Activated CD8-positive, alpha-beta memory T cell treated with anti-CD3 and anti-CD28 coated beads, Interleukin-2, amount 50 U/mL, for 1 hour (primary cell): ENCODE results near the gene MAD2L2.

ENCODE experiments used
- DNase-seq: peaks from one replicate; pipeline ENCODE4 v3.0.0-alpha.2; 2020; ENCODE audit errors: extremely low read depth

Gene MAD2L2

DNA sequence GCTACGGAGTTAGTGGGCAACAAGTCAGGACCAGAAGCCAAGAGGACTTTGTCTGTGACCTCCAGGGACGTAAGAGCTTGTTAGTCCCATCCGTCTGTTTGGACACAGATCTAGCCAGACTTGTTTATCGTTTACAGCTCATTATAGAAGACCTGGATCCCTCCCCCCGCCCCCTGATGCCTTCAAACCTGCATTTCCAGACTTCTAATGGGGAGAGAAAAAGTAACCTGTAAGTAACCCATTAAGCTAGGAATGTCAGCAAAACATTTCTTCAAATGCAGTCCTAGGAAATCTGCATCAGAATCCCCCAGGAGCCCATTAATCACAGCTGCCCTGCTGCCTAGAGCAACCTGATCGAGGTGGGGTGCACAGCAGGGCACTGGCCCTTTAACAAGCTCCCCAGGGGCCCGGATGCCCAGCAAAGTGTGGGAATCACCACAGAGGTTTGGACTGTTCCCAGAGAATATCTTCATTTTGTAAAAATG, 1.4 kb upstream of the MAD2L2 start:
- no peak for DNase-seq

DNA sequence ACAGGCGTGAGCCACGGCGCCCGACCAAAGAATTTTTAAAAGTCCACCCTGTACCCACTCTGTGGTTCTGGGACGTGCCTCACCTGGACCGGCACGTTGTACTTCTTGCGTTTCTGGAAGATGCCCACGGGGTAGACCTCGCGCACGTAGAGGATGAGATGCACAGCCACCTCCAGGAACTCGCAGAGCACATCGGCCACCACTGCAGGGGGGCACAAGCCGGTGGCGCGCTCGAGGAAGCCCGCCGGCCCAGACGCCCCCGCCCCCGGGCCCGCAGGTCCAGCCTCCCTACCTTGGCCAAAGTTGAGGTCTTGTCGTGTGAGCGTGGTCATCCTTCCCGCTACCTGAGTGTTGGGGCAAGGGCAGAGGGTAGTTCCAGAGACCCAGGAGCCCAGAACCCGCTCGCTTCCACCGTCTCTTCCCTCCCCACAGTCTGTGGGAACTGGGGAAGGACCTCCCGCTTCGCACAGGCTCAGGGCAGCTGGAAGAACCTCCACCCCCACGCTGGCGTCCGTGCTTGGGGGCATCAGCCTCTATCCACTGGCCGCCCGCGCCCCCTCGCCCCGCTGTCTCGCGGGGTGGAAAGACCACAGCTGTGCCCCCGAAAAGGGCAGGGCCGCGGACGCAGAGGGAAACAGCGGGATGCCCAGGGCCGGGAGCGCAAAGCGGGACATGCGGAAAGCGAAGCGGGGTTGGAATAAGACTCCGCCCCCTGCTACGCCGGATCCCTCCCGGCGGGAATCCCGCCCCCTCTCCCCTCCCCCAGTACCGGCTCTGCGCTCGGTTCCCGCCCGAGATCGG, 478 bp downstream of the MAD2L2 start:
- no peak for DNase-seq

DNA sequence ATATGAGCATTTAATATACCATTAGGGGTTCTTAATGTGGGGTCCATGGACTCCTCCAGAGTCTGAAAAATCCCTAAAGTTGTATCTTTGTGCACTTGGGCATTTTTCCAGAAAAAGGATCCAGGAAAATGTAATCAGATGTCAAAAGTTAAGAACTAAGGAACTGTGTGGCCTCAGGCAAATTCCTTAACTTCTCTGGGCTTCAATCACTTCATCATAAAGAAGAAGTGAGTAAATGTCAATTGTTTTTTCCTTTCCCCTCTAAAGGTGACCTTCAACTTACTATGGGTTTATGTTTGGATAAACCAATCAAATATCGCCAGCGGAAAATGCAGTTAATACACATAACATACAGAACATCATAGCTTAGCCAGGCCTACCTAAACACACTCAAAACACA, 2.5 kb downstream of the MAD2L2 start:
- no peak for DNase-seq

DNA sequence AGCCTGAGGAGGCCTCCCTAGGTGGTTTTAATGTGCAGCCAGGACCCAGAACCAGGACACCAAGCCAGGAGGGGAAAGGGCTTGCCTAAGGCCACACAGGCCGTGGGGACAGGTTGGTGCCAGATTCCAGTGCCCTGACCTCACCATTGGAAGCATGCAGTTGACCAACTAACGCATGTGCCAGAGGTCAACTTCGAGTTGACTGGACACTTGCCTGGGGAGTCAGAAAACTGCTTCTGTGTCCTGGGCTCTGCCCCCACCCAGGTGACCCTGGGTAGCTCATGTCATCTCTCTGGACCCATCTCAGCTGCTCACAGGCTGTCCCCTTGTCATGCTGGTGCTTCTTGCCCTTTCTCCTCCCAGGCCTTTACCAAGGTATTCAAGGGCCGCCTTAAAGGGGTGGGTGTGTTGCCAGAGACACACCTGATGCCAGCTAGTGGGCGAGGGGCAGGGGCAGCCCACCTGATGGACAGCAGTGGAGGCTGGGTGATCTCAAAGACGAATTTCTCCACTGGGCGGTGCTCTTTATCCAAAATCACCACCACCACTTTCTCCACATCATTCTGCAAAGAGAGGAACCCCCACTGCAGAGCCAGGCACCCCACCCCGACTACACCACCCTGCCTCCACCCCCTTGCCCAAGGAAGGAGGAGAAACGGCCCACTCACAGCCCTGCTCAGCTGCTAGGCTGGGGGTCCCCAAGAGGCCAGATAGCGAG, 4.4 kb downstream of the MAD2L2 start:
- no peak for DNase-seq

DNA sequence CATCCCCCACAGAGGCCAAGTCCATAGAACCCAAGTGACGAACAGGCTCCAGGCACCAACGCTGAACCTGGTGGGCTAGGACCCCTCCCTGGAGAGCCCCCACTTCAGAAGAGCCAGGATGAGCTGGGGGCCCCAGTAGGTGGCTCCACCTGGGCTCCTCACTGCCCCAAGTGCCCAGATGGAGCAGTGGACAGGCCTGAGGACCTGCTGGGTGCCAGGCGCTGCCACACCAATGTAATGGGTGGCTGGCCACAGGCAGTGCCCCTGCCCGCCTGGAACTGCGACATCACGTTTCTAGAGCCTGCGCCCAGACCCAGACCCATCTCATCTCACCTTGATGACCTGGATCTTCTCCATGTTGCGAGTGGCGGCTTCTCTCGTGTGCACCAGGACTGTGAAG, 5.6 kb downstream of the MAD2L2 start:
- no peak for DNase-seq

DNA sequence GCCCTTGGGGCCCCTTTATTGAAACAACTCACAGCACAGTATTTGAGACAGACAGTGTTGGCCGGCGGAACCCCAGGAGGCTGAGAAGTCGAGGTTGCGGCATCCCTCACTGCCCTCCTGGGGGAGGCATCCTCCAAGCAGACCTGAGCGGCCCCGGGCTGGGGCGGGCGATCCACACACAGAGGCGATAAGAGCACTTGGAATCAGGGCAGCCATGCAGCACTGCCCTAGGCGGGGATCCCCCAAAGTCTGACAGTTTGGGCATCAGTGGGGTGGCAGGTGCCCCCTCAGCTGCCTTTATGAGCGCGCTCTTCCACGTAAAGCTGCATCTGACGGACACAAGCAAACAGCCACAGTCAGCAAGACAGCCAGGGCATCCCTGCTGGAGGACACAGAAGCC, 6.5 kb downstream of the MAD2L2 start:
- no peak for DNase-seq

DNA sequence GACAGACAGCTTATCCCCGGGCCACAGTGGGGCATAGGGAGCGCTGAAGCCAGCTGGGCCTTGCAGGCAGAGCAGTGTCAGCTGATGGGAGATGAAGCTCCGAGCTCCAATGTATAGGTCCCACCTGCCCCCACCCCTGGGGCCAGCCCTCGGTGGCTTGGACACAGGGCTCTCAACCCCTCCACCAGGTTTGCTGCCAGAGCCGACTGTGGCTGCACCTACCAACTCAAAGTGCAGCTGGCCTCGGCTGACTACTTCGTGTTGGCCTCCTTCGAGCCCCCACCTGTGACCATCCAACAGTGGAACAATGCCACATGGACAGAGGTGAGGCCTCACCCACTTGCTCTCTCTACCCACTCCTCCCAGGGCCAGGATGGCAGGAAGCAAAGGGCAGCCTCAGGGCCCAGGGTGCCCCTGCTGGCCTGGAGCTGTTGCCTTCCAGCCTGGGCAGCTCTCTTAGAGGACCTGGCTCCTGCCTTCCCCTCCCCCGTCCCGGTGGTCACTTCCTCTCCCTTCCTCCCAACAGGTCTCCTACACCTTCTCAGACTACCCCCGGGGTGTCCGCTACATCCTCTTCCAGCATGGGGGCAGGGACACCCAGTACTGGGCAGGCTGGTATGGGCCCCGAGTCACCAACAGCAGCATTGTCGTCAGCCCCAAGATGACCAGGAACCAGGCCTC, 7.7 kb downstream of the MAD2L2 start:
- no peak for DNase-seq

DNA sequence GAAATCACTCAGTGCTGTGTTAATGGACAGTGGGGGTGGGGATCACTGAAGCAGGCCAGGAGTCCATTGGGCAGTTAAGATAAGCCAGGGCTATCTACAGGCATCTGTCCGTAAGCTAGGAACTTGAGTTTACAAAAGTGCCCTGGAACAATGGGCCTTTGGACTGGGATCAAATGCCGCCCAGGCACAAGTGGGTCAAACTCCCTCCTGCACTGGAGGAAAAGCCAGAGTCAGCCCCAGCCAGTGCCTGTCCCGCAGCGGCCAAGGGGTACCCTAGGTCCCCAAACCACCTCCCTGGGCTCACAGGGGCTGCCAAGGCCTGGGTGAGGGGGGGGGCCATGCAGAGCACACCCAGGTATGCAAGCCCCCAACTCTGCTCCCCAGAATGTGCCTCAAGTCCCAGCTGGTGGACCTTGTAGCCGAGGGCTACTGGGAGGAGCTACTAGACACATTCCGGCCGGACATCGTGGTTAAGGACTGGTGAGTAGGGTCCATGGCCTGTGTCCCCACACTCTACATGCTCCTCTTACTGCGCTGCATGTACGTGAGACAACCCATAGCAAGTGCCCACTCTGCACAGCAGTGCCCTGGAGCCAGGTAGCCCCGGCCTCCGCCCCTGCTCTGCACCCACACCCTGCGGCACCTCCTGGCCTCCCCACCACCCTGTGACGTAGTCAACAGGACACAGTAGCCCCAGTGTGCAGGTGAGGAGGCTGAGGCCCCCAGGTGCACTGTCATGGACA, 9.2 kb downstream of the MAD2L2 start:
- no peak for DNase-seq

DNA sequence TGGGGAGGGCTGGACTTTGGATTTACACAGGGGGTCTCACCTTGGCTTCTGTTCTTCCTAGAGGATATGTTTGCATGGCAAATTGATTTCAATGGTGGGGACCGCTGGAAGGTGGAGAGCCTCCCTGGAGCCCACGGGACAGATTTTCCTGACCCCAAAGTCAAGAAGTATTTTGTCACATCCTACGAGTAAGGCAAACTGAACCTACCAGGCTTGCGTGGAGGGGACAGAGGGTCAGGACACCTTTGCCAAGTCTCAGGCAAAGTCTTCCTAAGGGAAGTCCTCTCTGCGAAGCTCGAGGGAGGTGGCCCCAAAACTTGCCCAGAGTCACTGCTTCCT, 9.8 kb downstream of the MAD2L2 start:
- DNase-seq = no peak

DNA sequence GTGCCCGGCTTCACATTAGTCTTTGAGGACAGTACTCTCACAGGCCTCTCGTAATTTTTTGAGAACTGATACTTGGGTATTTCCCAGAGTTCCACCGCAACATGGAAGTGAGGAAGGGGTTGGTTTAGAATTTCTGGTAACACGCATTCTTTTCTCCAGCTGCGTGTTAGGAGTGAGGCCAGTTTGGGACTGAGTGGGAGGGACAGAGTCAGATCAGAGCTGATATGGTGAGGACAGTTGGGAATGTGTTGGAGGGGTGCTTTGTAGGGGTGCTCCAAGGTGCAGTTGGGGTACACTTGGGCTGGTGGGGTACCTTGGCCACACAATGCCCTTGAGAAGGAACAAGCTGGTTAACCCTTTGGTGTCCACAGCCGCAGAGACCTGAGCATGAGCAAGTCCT, 10.2 kb downstream of the MAD2L2 start:
- DNase-seq = no peak

DNA sequence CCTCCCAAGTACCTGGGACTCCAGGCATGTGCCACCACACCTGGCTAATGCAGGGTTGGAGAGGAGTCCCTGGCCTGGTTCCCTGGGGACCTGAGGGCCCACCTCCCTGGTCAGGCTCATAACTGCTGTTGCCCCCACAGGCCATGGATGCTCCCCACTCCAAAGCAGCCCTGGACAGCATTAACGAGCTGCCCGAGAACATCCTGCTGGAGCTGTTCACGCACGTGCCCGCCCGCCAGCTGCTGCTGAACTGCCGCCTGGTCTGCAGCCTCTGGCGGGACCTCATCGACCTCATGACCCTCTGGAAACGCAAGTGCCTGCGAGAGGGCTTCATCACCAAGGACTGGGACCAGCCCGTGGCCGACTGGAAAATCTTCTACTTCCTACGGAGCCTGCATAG, 12.4 kb downstream of the MAD2L2 start:
- DNase-seq = no peak

DNA sequence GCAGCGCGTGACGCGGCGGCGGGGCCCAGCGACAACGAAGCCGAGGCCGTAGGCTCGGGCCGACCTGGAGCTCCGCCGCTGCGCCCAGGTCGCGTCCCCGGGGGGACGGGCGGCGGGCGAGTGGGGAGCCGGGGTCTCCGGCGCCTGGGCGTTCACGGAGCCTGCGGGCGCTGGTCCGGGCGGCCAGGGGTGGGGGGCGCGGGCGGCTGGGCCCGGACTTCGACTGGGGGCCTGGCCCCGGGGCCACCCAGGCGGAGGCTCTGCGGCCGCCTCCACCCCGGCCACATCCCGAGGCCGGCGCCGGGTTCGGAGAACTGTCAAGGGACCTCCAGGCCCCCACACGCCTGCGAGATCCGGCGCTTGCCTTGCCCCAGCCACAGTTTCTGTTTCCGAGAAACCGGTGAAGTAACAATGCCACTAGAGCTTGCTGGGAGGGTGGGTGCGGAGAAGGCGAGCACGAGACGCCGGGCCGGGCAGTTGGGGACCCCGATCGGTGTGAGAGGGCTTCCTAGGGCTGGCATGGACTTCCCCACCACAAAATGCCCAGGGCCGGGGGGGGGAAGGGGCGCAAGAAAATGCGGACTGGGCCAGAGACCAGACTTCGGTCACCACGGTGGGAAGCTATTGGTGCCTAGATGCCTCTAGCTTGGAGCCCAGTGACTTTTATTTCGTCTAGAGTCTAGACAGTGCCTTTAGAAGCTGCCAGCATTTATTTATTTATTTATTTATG, 16.4 kb downstream of the MAD2L2 start:
- no peak for DNase-seq

DNA sequence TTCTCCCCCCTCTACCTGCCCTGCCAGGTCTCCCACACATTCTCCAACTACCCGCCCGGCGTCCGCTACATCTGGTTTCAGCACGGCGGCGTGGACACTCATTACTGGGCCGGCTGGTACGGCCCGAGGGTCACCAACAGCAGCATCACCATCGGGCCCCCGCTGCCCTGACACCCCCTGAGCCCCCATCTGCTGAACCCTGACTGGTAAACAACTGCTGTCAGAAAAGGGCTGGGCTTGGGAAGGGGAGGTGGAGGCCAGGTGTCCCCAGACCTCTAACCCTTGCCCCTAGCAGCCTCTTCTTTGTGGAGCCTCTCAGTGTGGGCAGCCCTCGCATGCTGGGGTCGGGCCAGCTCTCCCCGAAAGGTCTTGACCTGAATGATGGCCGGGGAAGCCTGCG, 19.8 kb downstream of the MAD2L2 start:
- DNase-seq = no peak

DNA sequence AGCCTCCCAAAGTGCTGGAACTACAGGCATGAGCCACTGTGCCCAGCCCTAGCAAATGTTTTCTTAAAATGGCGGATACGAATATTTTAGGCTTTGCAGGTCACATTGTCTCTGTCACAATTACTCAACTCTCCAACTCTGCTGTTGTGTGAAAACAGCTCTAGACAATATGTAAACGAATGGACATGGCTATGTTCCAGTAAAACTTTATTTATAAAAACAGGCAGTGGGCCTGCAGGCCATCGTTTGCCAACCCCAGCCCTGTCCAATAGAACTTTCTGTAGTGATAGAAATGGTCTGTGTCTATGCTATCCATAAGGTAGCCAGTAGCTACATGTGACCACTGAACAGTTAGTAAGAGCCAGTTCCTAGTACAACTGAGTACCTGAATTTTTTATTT, 21.2 kb downstream of the MAD2L2 start:
- DNase-seq = no peak

DNA sequence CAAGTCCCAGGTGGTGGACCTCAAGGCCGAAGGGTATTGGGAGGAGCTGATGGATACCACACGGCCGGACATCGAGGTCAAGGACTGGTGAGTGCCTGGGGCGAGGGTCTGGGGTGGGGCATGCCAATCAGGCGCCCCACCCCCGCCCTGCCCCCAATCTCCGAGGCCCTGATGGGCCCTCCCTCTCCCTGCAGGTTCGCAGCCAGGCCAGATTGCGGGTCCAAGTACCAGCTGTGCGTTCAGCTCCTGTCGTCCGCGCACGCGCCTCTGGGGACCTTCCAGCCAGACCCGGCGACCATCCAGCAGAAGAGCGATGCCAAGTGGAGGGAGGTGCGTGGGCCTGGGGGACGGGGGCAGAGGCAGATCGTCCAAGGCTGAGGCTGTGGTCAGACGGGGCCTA, 22.4 kb downstream of the MAD2L2 start:
- DNase-seq = no peak

DNA sequence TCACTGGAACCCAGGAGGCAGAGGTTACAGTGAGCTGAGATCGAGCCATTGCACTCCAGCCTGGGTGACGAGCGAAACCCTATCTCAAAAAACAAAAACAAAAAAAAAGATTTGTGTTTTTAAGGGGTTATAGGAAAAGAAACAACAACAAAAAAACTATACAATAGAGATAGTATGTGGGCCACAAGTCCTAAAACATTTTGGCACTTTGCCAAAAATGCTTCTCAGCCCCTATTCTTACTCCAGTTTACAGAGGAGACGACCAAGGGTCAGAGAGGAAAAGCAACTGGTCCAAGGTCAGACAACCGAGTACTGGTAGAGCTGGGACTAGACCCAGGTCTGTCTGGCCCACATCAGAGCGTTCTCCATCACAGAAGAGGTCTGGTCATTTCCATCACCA, 23.3 kb downstream of the MAD2L2 start:
- DNase-seq = no peak

DNA sequence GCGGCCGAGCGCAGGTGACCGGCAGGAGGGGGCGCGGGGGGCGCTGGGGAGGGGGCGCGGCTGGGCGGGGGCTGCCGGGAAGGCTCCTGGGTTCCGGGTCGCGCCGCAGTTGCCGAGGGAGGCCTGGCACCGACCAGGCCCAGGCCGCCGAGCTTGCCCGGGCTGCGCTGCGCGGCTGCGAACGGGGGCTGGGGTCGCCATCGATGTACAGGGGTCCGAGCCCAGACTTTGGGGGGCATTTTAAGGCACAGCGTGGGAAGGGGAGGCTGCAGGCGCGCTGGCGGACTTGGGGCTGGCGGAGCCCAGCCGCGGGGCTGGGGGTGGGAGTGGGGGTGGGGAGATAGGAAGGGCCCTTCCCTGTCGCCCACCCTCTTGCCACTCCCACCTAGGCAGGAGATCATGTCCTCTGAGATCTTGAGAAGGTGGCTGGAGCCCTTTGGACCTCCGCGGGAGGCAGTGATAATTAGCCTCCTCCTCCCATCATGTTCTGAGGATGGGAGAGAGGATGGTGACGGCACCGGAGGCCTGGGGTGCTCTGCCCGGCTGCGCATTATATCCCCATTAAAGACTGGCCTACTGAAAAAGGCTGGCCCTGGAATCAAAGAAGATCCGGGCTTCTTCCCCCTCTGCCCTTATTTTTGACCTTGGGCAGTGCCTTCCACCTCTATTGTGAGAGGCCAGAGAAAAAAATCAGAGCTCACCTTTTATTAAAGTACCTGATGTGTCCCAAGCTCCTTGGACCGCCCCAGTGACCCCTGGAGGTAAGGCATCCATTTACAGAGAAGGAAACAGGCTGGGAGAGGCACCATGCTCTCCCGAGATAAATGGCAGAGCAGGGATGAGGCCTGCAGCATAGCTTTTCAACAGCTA, 25.8 kb downstream of the MAD2L2 start:
- DNase-seq = no peak

DNA sequence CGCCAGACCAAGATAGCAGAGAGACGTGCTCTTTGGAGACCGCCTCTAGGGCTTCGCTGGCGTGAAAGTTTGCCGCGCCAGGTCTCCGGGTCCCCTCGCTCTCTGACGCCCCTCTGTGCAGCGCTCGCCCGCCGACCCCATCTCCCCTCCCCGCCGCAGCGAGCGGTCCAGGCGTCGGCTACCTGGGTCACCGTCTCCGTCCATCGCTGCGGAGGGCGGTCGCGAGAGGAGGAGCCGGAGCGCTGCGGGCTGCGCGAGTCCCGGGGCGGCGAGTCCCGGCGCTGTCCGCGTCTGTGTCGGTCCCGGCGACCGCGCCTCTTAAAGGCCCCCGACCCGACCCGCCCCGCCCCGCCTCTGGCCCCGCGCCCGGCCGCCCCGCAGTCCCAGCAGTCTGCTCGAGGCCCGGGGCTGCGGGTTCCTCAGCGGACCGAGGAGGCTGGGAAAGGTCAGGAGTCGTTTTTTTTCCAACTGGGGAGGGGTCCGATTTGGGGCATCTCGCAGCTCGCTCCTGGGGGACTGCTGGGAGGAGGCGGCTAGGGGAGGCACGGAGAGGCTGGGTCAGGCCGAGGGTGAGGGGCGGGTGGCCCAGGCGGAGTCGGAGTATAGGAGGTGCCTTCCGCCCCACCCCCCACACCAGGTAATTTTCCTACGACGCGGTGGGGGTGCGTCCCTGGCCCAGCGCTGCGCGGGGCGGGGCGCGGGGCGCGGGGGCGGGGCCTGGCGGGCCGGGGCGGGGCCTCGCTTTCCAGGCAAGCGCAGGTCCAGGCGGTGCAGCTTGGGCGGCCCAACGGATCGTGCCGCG, 26.6 kb downstream of the MAD2L2 start, which contains the start of the genes FBXO2 and FBXO44:
Gene FBXO2, minus strand, starts transcription at position 293 of the 802 bp plus-strand sequence. Its CDS starts 89 bp downstream, at position 204.
Gene FBXO44, plus strand, starts transcription at position 741 of the 802 bp plus-strand sequence. CDS start 959 bp downstream, outside the sequence.
- DNase-seq = no peak

DNA sequence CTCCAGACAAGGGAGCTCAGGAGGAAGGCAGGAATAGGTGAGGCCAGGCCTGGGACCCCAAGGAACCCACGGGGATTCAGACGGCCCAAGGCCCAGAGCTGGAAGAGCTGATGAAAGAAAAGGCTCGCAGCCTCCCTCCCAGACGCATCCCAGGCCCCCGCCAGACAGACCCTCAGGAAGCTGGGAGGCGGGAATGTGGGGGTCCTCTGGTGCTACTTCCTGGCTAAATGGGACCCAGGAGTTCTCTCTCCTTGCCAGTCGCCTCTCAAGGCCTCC, 27.1 kb downstream of the MAD2L2 start:
- DNase-seq = no peak
